Muscle of back (tissue), 11 donors: ENCODE data around the gene METTL14. TPM values are rescaled to one million over a fixed set of nuclear protein-coding genes. Genes with fewer than 3 reads are reported as not detected.

Experiments used
- DNase-seq, 3 donors: peaks; one replicate each; pipeline versions ENCODE4 v3.0.0 to v3.0.0-alpha.2; 2013
- polyA plus RNA-seq, 10 donors: library from polyadenylated mRNA; unstranded; fragments of 120-200 nt; gene quantifications; one replicate each; pipeline ENCODE4 v1.2.1, GENCODE V29; 2013; ENCODE audit not compliant: insufficient read length in 10 of 10

The METTL14 gene
- polyA plus RNA-seq, 10 donors = 25.7 to 38.9 (median 28.2) TPM

- no peak for DNase-seq
Measured at GRCh38 chr4:118756958-118757357, 71.8 kb downstream of the METTL14 start.

- no peak for DNase-seq
Measured at GRCh38 chr4:118757761-118758251, 72.6 kb downstream of the METTL14 start.

- DNase-seq = peak in 1 of 3 donors; percentile 29
Measured at GRCh38 chr4:118758293-118758692, 73.1 kb downstream of the METTL14 start.

- DNase-seq = no peak
Measured at GRCh38 chr4:118759481-118759880, 74.3 kb downstream of the METTL14 start.

- no peak for DNase-seq
Measured at GRCh38 chr4:118760092-118760491, 74.9 kb downstream of the METTL14 start.

- no peak for DNase-seq
Measured at GRCh38 chr4:118760493-118760892, 75.3 kb downstream of the METTL14 start.

- DNase-seq = no peak
Measured at GRCh38 chr4:118761397-118762016, 76.3 kb downstream of the METTL14 start.

GRCh38 chr4:118762155-118762554, 77.0 kb downstream of the METTL14 start:
- DNase-seq = no peak

GRCh38 chr4:118762730-118763477, 77.7 kb downstream of the METTL14 start:
- DNase-seq = peak in 1 of 3 donors; percentile 26

Other genes with a start within 250 kb of the METTL14 start
- 10 to 100 TPM; 55.4 to 78.6 (median 59.6) TPM for gene SEC24D, start 150.7 kb downstream of the METTL14 start, polyA plus RNA-seq
- gene SYNPO2, start 203.5 kb downstream of the METTL14 start, polyA plus RNA-seq = 100 to 1,000 TPM in 9 of 10 donors, 10 to 100 TPM in 1; 62.2 to 193 (median 128) TPM